B cell (primary cell): ENCODE results near the gene TPRN.
"Not testable (repeated sequence)": the region's sequence is repeated elsewhere in the genome, so short reads cannot be mapped to it uniquely, and the experiment has no call there.

Experiments used
- CTCF ChIP-seq: fragments of 200-600 bp; IDR thresholded peaks from one replicate; pipeline ENCODE4 v1.8.0; 2022; ENCODE audit warnings: antibody characterized with exemption, mild to moderate bottlenecking
- EZH2 ChIP-seq: IDR thresholded peaks from 2 replicates; pipeline ENCODE4 v1.6.1; 2012; ENCODE audit warnings: borderline replicate concordance, low read depth, mild to moderate bottlenecking, moderate library complexity, low read length; ENCODE audit not compliant: insufficient read depth, poor library complexity, severe bottlenecking

- not testable (repeated sequence) for TF ChIP-seq CTCF, EZH2
These were observed 39.1 kb upstream of the TPRN start for GRCh38 chr9:137239541-137240200.
